ENCODE measurements around the gene EGFL7. TPM values are rescaled to one million over a fixed set of nuclear protein-coding genes. Genes with fewer than 3 reads are reported as not detected.

EGFL7 gene
- total RNA-seq, 1 experiment from 2014 or later: 54.6 TPM

- TF ChIP-seq ZNF219 (CRISPR knock-in tag; IDR thresholded peaks at IDR 0.05; ENCODE audit: borderline replicate concordance): no peak
- TF ChIP-seq ZNF263 (CRISPR knock-in tag; IDR thresholded peaks at IDR 0.05; ENCODE audit: low read depth): no peak
- no peak for TF ChIP-seq NFYB (CRISPR knock-in tag; conservative IDR thresholded peaks at IDR 0.05; ENCODE audit: low read depth)
- TF ChIP-seq FOXP4 (CRISPR knock-in tag; IDR thresholded peaks at IDR 0.05): no peak
These were observed 21.6 kb downstream of the EGFL7 start (continued) for GRCh38 chr9:136684339-136684738.

- H3K27me3 Mint-ChIP-seq (ENCODE audit: low read depth): no peaks in the 10 kb centered on the region; the same call in 1 of the 2 replicates
- no peaks in the 10 kb centered on the region for H3K36me3 Mint-ChIP-seq
- ATAC-seq (no peak), DNase-seq (ENCODE audit: low spot score) (no peak)
- no peaks in the 10 kb centered on the region for H3K9me3 Mint-ChIP-seq
- ChIA-PET POLR2A (no interaction called here), CTCF (interaction anchor here (9.6 kb wide), 1 partner anchor 13 kb away, joined by 103 read pairs; no protein-coding TSS in a partner anchor)
- H3K4me3 Mint-ChIP-seq: no peak overlapping the region
- no peak overlapping the region for H3K27ac Mint-ChIP-seq
- TF ChIP-seq ESRRA (CRISPR knock-in tag; IDR thresholded peaks at IDR 0.05; ENCODE audit: borderline replicate concordance) (no peak), OVOL2 (CRISPR knock-in tag; IDR thresholded peaks at IDR 0.05; ENCODE audit: borderline replicate concordance) (no peak), USF1 (CRISPR knock-in tag; IDR thresholded peaks at IDR 0.05) (no peak), AFF4 (CRISPR knock-in tag; IDR thresholded peaks at IDR 0.05; ENCODE audit: borderline replicate concordance) (no peak), ATF6 (CRISPR knock-in tag; IDR thresholded peaks at IDR 0.05) (no peak)
- H3K4me1 Mint-ChIP-seq: peaks cover 9% of the 10 kb centered on the region
These were observed 22.1 kb downstream of the EGFL7 start for GRCh38 chr9:136684799-136685198.

- POLR2A ChIA-PET: no interaction called here
- no peak for DNase-seq (ENCODE audit: low spot score)
- no peaks in the 10 kb centered on the region for H3K36me3 Mint-ChIP-seq
- H3K4me3 Mint-ChIP-seq: no peak overlapping the region
- H3K4me1 Mint-ChIP-seq: peaks cover 8% of the 10 kb centered on the region
- no peak overlapping the region for H3K27ac Mint-ChIP-seq
- no peak for ATAC-seq
- no peaks in the 10 kb centered on the region; the same call in 1 of the 2 replicates for H3K27me3 Mint-ChIP-seq (ENCODE audit: low read depth)
- CTCF ChIA-PET: interaction anchor here (1.4 to 9.6 kb wide), 2 partner anchors 10 to 13 kb away, joined by 6 to 103 read pairs; no protein-coding TSS in a partner anchor
- TF ChIP-seq RELA (CRISPR knock-in tag; IDR thresholded peaks at IDR 0.05; ENCODE audit: borderline replicate concordance) (no peak), NFE2L1 (CRISPR knock-in tag; IDR thresholded peaks at IDR 0.05) (no peak), SOX15 (CRISPR knock-in tag; IDR thresholded peaks at IDR 0.05) (no peak), ATF1 (CRISPR knock-in tag; IDR thresholded peaks at IDR 0.05) (no peak), OVOL2 (CRISPR knock-in tag; IDR thresholded peaks at IDR 0.05; ENCODE audit: borderline replicate concordance) (no peak), MXD4 (CRISPR knock-in tag; IDR thresholded peaks at IDR 0.05; ENCODE audit: borderline replicate concordance) (no peak), FOXJ3 (CRISPR knock-in tag; IDR thresholded peaks at IDR 0.05; ENCODE audit: borderline replicate concordance) (no peak), ATF3 (CRISPR knock-in tag; conservative IDR thresholded peaks at IDR 0.05) (no peak), ZNF512 (CRISPR knock-in tag; IDR thresholded peaks at IDR 0.05; ENCODE audit: borderline replicate concordance) (no peak), ZNF121 (CRISPR knock-in tag; IDR thresholded peaks at IDR 0.05) (no peak), JAZF1 (CRISPR knock-in tag; IDR thresholded peaks at IDR 0.05) (no peak)
- H3K9me3 Mint-ChIP-seq: no peaks in the 10 kb centered on the region
These were observed 22.5 kb downstream of the EGFL7 start for GRCh38 chr9:136685216-136685615.
